Gastroesophageal sphincter (tissue), 4 donors: ENCODE data around the gene WDR4. TPM values are rescaled to one million over a fixed set of nuclear protein-coding genes. Genes with fewer than 3 reads are reported as not detected.
"Not testable (repeated sequence)": the region's sequence is repeated elsewhere in the genome, so short reads cannot be mapped to it uniquely, and the experiment has no call there.

Experiments used
- ATAC-seq: fragments of 150-250 bp; one replicate; pipeline ENCODE4 v1.9.1; 2016; ENCODE audit warnings: mild to moderate bottlenecking, moderate library complexity
- H3K27ac ChIP-seq, 4 donors: fragments of 200-600 bp; sonication (generic) in 3 of 4; 1 replicate in 3 of 4; 2 replicates in 1 of 4; pipeline ENCODE4 v1.5.1; 2016 to 2019
- H3K27me3 ChIP-seq: fragments of 200-600 bp; sonication (generic); one replicate; pipeline ENCODE4 v1.5.1; 2019
- H3K36me3 ChIP-seq, 2 donors: fragments of 200-600 bp; sonication (generic); one replicate each; pipeline ENCODE4 v1.5.1; 2019; ENCODE audit warnings: control low read depth in 1 of 2
- H3K4me1 ChIP-seq, 3 donors: fragments of 200-600 bp; sonication (generic); 1 replicate in 2 of 3; 2 replicates in 1 of 3; pipeline ENCODE4 v1.5.1; 2016 to 2019; ENCODE audit warnings: control low read depth in 2 of 3
- H3K4me3 ChIP-seq, 2 donors: fragments of 200-600 bp; sonication (generic); one replicate each; pipeline ENCODE4 v1.5.1; 2019; ENCODE audit warnings: mild to moderate bottlenecking in 1 of 2, moderate library complexity in 1 of 2
- H3K9me3 ChIP-seq, 3 donors: fragments of 200-600 bp; sonication (generic); one replicate each; pipeline ENCODE4 v1.5.1; 2017 to 2019; ENCODE audit warnings: control low read depth in 2 of 3
- CTCF ChIP-seq, 4 experiments: fragments of 200-600 bp in 2 of 4; fragments of 450-650 bp in 2 of 4; sonication (generic) in 1 of 4; IDR thresholded peaks; one replicate each; pipeline ENCODE4 v1.5.1; 2017 to 2019; ENCODE audit warnings: antibody characterized with exemption in 4 of 4, mild to moderate bottlenecking in 2 of 4, moderate library complexity in 2 of 4
- EP300 ChIP-seq: sonication (generic); formaldehyde crosslinking; IDR thresholded peaks from one replicate; pipeline ENCODE4 v1.6.1; 2017; ENCODE audit warnings: antibody characterized with exemption, mild to moderate bottlenecking
- POLR2A ChIP-seq, 2 donors: fragments of 450-650 bp; IDR thresholded peaks; one replicate each; pipeline ENCODE4 v1.6.1; 2017; ENCODE audit warnings: antibody characterized with exemption in 2 of 2, mild to moderate bottlenecking in 2 of 2, moderate library complexity in 1 of 2
- POLR2AphosphoS5 ChIP-seq: sonication (generic); formaldehyde crosslinking; IDR thresholded peaks from one replicate; pipeline ENCODE4 v1.6.1; 2017; ENCODE audit warnings: antibody characterized with exemption
- WGBS, 2 donors: methylation state at CpG; one replicate each; pipeline ENCODE4 v1.1.5; 2018; ENCODE audit warnings: low coverage in 1 of 2; 5-methylcytosine and 5-hydroxymethylcytosine counted together
- total RNA-seq, 4 donors: library from RNA; depleted of rRNA; stranded (reverse); fragments of >200 nt; gene quantifications; one replicate each; pipeline ENCODE4 v1.1.0, GENCODE V29; 2016

WDR4 gene
- total RNA-seq, 4 donors from 2014 or later = 3.9 to 10.0 (median 7.5) TPM

GRCh38 chr21:42839271-42840231, 39.8 kb downstream of the WDR4 start:
- Histone ChIP-seq H3K36me3 (peaks cover 0 to 54% of the 10 kb centered on the region in 2 donors), H3K9me3 (no peaks in the 10 kb centered on the region), H3K27ac (no peak overlapping the region), H3K4me3 (no peak overlapping the region), H3K27me3 (no peaks in the 10 kb centered on the region), H3K4me1 (peaks cover 0 to 7% (median 0%) of the 10 kb centered on the region in 3 donors)
- WGBS, 2 donors = 80 to 81% methylated on average over 1 to 4 of the region's 29 CpGs
- no peak for ATAC-seq
- TF ChIP-seq CTCF (IDR thresholded peaks at IDR 0.05) (no peak), POLR2A (IDR thresholded peaks at IDR 0.05) (no peak), EP300 (no peak), POLR2AphosphoS5 (no peak)

GRCh38 chr21:42838212-42838690, 41.1 kb downstream of the WDR4 start:
- not testable (repeated sequence) for H3K27ac ChIP-seq, H3K4me3 ChIP-seq, H3K9me3 ChIP-seq, H3K4me1 ChIP-seq, H3K27me3 ChIP-seq, ATAC-seq
- WGBS, 2 donors = 43 to 86% methylated on average over 6 to 7 of the region's 8 CpGs
- peaks cover 0 to 44% of the 10 kb centered on the region in 2 donors for H3K36me3 ChIP-seq

DNA sequence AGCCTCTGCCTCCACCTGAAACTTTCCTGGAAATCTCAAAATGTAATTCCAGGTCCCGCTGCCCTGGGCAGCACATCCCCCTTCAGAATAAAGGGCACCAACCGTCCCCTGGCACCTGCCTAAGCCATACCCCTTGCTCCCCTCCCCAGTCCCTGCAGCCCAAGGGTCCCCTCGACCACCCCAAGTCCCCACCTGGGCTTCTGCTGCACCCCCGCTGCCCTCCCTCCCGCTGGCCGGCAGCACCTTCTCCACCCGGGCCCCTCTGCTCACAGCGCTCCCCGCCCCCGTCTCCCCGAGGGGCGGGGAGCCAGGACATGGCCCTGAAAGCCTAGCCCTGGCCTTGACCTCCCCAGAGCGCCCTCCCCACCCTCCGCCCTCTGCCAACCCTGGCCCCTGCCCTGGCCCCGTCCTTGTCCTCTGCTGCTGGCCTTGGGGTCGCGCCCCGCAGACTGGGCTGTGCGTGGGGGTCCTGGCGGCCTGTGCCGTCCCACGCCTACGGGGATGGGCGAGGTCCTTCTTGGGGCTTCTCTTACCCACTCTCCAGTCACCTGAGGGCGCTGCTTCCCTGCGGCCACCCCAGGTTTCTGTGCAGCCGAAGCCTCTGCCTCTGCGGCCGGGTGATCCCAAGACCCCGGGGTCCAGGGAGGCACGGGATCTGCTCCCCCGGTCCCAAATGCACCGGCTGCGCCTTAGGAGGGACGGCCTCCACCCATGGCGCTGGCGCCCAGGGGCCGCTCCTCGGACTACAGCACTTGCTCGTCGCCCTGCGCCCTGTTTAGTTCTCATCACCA, 41.7 kb downstream of the WDR4 start:
- ATAC-seq = no peak
- whole genome bisulfite sequencing, 2 donors = 41 to 69% methylated on average over 3 to 22 of the region's 42 CpGs
- Histone ChIP-seq H3K27me3 (peaks cover 8% of the 10 kb centered on the region), H3K4me3 (no peak overlapping the region), H3K4me1 (peaks cover 0 to 7% (median 0%) of the 10 kb centered on the region in 3 donors), H3K9me3 (no peaks in the 10 kb centered on the region), H3K36me3 (peaks cover 0 to 40% of the 10 kb centered on the region in 2 donors), H3K27ac (no peak overlapping the region)
- TF ChIP-seq CTCF (IDR thresholded peaks at IDR 0.05) (no peak), POLR2AphosphoS5 (no peak), POLR2A (IDR thresholded peaks at IDR 0.05) (no peak), EP300 (no peak)

DNA sequence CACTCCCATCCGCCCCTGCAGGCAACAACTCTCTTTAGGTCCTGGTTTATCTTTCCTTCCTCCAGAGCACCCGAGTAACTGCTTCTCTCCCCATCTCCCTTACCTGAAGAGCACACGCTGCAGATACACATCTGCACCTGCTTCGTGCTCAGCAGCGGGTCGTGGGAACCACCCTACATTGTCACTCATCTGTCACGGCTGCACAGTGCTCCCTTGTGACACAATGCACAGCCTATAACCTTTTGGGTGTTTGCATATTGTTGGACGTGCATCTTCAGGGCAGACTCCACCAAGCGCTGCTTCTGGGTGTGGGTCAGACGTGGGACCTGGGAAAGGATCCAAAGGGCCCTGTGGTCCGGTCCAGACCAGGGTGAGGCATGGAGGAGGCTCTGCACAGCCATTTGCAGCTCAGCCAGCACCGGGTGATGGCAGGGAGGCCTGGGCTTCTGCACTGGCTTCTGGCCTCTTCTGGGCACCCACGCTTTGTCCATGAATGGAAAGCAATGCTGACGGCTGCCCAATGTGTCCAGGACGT, 42.5 kb downstream of the WDR4 start:
- Histone ChIP-seq H3K36me3 (peaks cover 0 to 32% of the 10 kb centered on the region in 2 donors), H3K4me3 (no peak overlapping the region), H3K9me3 (no peaks in the 10 kb centered on the region), H3K27me3 (peaks cover 15% of the 10 kb centered on the region), H3K27ac (no peak overlapping the region), H3K4me1 (peaks cover 0 to 8% (median 0%) of the 10 kb centered on the region in 3 donors)
- no peak for ATAC-seq
- 57 to 59% methylated on average over 7 to 8 of the region's 15 CpGs for WGBS, 2 donors
- no peak for TF ChIP-seq CTCF (IDR thresholded peaks at IDR 0.05)
- no peak for TF ChIP-seq EP300
- no peak for TF ChIP-seq POLR2AphosphoS5
- TF ChIP-seq POLR2A (IDR thresholded peaks at IDR 0.05) = no peak

- TF ChIP-seq EP300 (no peak), CTCF (IDR thresholded peaks at IDR 0.05) (no peak)
- Histone ChIP-seq H3K4me1 (peaks cover 0 to 8% (median 0%) of the 10 kb centered on the region in 3 donors), H3K36me3 (peaks cover 0 to 27% of the 10 kb centered on the region in 2 donors), H3K9me3 (no peaks in the 10 kb centered on the region), H3K27me3 (peaks cover 20% of the 10 kb centered on the region), H3K27ac (no peak overlapping the region), H3K4me3 (no peak overlapping the region)
- 72 to 83% methylated on average over 1 to 3 of the region's 3 CpGs for WGBS, 2 donors
- ATAC-seq = no peak
Observed at GRCh38 chr21:42836402-42836666, 43.0 kb downstream of the WDR4 start.
